Measurements from ENCODE around the gene MICU1. TPM values are rescaled to one million over a fixed set of nuclear protein-coding genes. Genes with fewer than 3 reads are reported as not detected.

The MICU1 gene
- total and polyA plus RNA-seq, 12 donors, result 34.2 to 54.1 (median 44.3) TPM

DNA sequence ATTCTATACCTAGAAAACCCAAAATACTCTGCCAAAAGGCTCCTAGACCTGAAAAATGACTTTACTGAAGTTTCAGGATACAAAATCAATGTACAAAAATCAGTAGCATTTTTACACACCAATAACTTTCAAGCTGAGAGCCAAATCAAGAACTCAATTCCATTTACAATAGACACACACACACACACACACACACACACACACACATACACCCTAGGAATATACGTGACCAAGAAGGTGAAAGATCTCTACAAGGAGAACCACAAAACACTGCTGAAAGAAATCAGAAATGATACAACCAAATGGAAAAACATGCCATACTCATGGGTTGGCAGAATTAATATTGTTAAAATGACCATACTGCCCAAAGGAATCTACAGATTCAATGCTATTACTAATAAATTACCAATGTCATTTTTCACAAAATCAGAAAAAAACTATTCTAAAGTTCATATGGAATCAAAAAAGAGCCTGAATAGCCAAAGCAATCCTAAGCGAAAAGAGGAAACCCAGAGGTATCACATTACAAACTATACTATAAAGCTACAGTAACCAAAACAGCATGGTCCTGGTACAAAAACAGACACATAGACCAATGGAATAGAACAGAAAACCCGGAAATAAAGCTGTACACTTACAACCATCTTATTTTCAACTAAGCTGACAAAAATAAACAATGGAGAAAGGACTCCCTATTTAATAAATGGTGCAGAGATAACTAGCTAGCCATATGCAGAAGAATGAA is 122.0 kb downstream of the MICU1 start:
- Histone ChIP-seq H3K4me3 (no peak overlapping the region), H3K36me3 (peaks cover 0 to 19% (median 0%) of the 10 kb centered on the region in 9 donors), H3K27ac (no peak overlapping the region), H3K27me3 (no peaks in the 10 kb centered on the region), H3K4me1 (peaks cover 0 to 23% (median 5%) of the 10 kb centered on the region in 9 donors), H3K9me3 (peaks cover 0 to 12% (median 6%) of the 10 kb centered on the region in 11 donors)
- no peak for DNase-seq
- intact Hi-C loops (cut with DNase I), result no loop called here
- ATAC-seq, result no peak
- WGBS, 2 donors, result 95 to 96% methylated on average over 3 of the region's 3 CpGs
- TF ChIP-seq CTCF (IDR thresholded peaks at IDR 0.05), result no peak

DNA sequence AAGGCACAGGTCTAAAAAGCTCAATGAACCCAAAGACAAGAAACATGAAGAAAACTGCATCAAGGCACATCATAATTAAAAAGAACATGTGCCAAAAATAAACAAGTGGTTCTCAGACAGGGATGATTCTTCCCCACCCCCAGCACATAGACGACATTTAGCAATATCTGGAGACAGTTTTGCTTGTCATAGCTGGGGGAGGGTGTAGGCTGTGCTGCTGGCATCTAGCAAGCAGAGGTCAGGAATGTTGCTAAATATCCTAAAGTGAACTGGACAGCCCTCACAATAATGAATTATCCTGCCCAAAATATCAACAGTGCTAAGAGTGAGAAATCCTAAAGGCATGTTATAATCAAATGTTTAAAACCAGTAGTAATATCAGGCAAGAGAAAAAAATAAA is 122.6 kb downstream of the MICU1 start:
- ATAC-seq, result peak in 2 of 8 donors; percentile 53 to 76
- no peak overlapping the region for H3K4me3 ChIP-seq
- WGBS, 2 donors, result 40 to 48% methylated on average over 1 of the region's 1 CpG
- peaks cover 0 to 19% (median 0%) of the 10 kb centered on the region in 9 donors for H3K36me3 ChIP-seq
- no peak for DNase-seq
- H3K9me3 ChIP-seq, result peaks cover 0 to 12% (median 6%) of the 10 kb centered on the region in 11 donors
- peaks cover 0 to 23% (median 5%) of the 10 kb centered on the region in 9 donors for H3K4me1 ChIP-seq
- H3K27ac ChIP-seq, result peak overlapping the region in 1 of 10 donors; percentile 49
- intact Hi-C loops (cut with DNase I), result no loop called here
- TF ChIP-seq CTCF (IDR thresholded peaks at IDR 0.05), result no peak
- H3K27me3 ChIP-seq, result no peaks in the 10 kb centered on the region

DNA sequence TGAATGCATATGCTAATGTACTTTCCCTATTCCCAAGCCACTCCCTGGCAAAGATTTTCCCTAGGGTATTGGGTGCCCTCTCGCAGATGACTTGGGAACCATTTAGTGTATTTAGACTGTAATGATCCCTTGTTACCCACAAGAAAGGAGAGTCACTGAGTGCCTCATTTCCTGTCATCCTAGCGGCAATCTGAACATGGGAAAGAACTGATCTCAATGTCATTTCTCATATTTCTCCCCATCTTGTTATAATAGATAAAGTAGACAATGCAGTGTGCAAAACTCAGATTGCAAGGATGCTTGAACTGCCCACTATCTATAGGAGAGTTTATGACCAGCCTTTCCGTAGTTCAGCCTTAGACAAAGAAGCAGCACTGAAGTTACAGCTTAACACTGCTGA is 123.3 kb downstream of the MICU1 start:
- 89 to 91% methylated on average over 3 of the region's 3 CpGs for WGBS, 2 donors

DNA sequence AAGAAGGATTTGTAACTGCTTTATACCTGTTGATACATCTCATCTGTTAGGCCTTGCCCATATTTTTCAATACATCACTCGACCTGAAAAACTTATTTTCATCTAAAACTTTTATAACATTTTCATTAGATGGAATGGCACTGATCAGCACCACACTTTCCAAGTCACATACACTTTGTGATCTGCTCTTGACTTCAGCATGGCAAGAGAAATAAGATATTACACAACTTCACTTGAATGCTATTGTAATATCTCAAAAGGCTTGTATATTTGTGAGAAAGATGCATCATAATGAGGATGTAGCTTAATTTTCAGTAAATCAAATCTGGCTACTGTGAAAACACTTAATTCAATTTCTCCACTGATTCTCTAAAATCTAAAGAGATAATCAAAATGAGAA is 126.2 kb downstream of the MICU1 start:
- TF ChIP-seq CTCF (IDR thresholded peaks at IDR 0.05), result no peak
- WGBS, 2 donors, result 89% methylated on average over 1 of the region's 1 CpG

More for the DNA sequence above, 123.3 kb downstream of the MICU1 start:
- Histone ChIP-seq H3K27me3 (no peaks in the 10 kb centered on the region), H3K9me3 (peaks cover 0 to 12% (median 6%) of the 10 kb centered on the region in 11 donors), H3K36me3 (peaks cover 0 to 17% (median 0%) of the 10 kb centered on the region in 9 donors), H3K4me1 (peaks cover 0 to 23% (median 5%) of the 10 kb centered on the region in 9 donors), H3K27ac (peak overlapping the region in 2 of 10 donors; percentile 1 to 49), H3K4me3 (no peak overlapping the region)
- no peak for DNase-seq
- TF ChIP-seq CTCF (IDR thresholded peaks at IDR 0.05), result no peak
- no peak for ATAC-seq
- intact Hi-C loops (cut with DNase I), result no loop called here

More for the DNA sequence above, 126.2 kb downstream of the MICU1 start:
- Histone ChIP-seq H3K9me3 (peaks cover 0 to 9% (median 6%) of the 10 kb centered on the region in 11 donors), H3K36me3 (no peaks in the 10 kb centered on the region), H3K4me1 (peaks cover 0 to 23% (median 5%) of the 10 kb centered on the region in 9 donors), H3K27ac (no peak overlapping the region), H3K27me3 (no peaks in the 10 kb centered on the region), H3K4me3 (no peak overlapping the region)
- intact Hi-C loops (cut with DNase I), result no loop called here
- DNase-seq, result no peak
- ATAC-seq, result no peak

All from heart right ventricle (tissue), 16 donors.